Inflammatory macrophage (primary cell): ENCODE measurements around the gene TMEM190.

ENCODE experiments used
- DNase-seq, 2 donors: peaks; one replicate each; pipeline ENCODE4 v3.0.0-alpha.2; 2020 to 2022

The TMEM190 gene

GRCh38 chr19:55372316-55373081 is 4.1 kb upstream of the TMEM190 start:
- no peak for DNase-seq

GRCh38 chr19:55373306-55373992 is 3.2 kb upstream of the TMEM190 start:
- no peak for DNase-seq

- no peak for DNase-seq
These were observed 2.5 kb upstream of the TMEM190 start for GRCh38 chr19:55373993-55374757.

- no peak for DNase-seq
These were observed 918 bp downstream of the TMEM190 start for GRCh38 chr19:55377356-55378131.

- no peak for DNase-seq
These were observed 2.5 kb downstream of the TMEM190 start for GRCh38 chr19:55379174-55379573.

GRCh38 chr19:55382013-55382412 is 5.4 kb downstream of the TMEM190 start:
- no peak for DNase-seq

- no peak for DNase-seq
These were observed 6.0 kb downstream of the TMEM190 start for GRCh38 chr19:55382522-55383054.

- DNase-seq, result peak; percentile 43 to 68
These were observed 6.9 kb downstream of the TMEM190 start for GRCh38 chr19:55383279-55384130.

GRCh38 chr19:55384131-55384919 is 7.7 kb downstream of the TMEM190 start, which contains the start of gene TMEM238:
TMEM238 (minus strand) TSS chr19:55384292; CDS start chr19:55384259, 33 bp downstream.
- DNase-seq, result peak; percentile 29 to 42

GRCh38 chr19:55384920-55385723 is 8.5 kb downstream of the TMEM190 start:
- peak; percentile 97 to 98 for DNase-seq

GRCh38 chr19:55385724-55386492 is 9.3 kb downstream of the TMEM190 start, which contains the start of gene RPL28:
RPL28 (plus strand) TSS chr19:55385932; CDS start chr19:55386358, 426 bp downstream.
- DNase-seq, result peak; percentile 99 to 100

GRCh38 chr19:55386493-55386971 is 9.9 kb downstream of the TMEM190 start:
- DNase-seq, result no peak

- DNase-seq, result no peak
These were observed 11.3 kb downstream of the TMEM190 start for GRCh38 chr19:55387736-55388497.

GRCh38 chr19:55389386-55390317 is 13.0 kb downstream of the TMEM190 start:
- no peak for DNase-seq

GRCh38 chr19:55390461-55390880 is 13.8 kb downstream of the TMEM190 start:
- no peak for DNase-seq

- DNase-seq, result no peak
These were observed 14.6 kb downstream of the TMEM190 start for GRCh38 chr19:55391191-55391670.
